HFFc6 (cell line): ENCODE measurements around the gene ADGRG3. TPM values are rescaled to one million over a fixed set of nuclear protein-coding genes. Genes with fewer than 3 reads are reported as not detected.

Source experiments
- DNase-seq: peaks from one replicate; pipeline ENCODE4 v3.0.0-alpha.2; 2018
- H3K27ac Mint-ChIP-seq: 2 replicates; pipeline ENCODE4 v1.8.0; 2020; ENCODE audit warnings: mild to moderate bottlenecking, mixed read lengths
- H3K27me3 Mint-ChIP-seq: 2 replicates; pipeline ENCODE4 v1.8.0; 2021; ENCODE audit warnings: mild to moderate bottlenecking, moderate library complexity, mixed read lengths; ENCODE audit not compliant: insufficient read depth
- H3K36me3 Mint-ChIP-seq: 2 replicates; pipeline ENCODE4 v1.8.0; 2021; ENCODE audit warnings: low read depth, mixed read lengths
- H3K4me1 Mint-ChIP-seq: 2 replicates; pipeline ENCODE4 v1.8.0; 2020; ENCODE audit warnings: low read depth, mixed read lengths
- H3K4me3 Mint-ChIP-seq: 2 replicates; pipeline ENCODE4 v1.8.0; 2020; ENCODE audit warnings: mild to moderate bottlenecking, moderate library complexity, mixed read lengths
- H3K9me3 Mint-ChIP-seq: 2 replicates; pipeline ENCODE4 v1.8.0; 2020; ENCODE audit warnings: mild to moderate bottlenecking, mixed read lengths
- total RNA-seq, 6 experiments: library from RNA; stranded (reverse); fragmentation: NEBNext Ultra II Directional; extraction: Animal tissue kit (Norgen Biotek cat#: 25700); gene quantifications; 2 replicates in 1 of 6; 3 replicates in 5 of 6; pipeline ENCODE4 v1.2.3, GENCODE V29; 2021
- TF ChIP-seq, protein P1 (sequence below): fragments of 200-600 bp; sonication (generic); IDR thresholded peaks from 2 replicates; pipeline ENCODE4 v1.5.0; 2021; ENCODE audit warnings: antibody characterized with exemption, mild to moderate bottlenecking

The ADGRG3 gene
- total RNA-seq, 6 experiments from 2014 or later: not detected

DNA sequence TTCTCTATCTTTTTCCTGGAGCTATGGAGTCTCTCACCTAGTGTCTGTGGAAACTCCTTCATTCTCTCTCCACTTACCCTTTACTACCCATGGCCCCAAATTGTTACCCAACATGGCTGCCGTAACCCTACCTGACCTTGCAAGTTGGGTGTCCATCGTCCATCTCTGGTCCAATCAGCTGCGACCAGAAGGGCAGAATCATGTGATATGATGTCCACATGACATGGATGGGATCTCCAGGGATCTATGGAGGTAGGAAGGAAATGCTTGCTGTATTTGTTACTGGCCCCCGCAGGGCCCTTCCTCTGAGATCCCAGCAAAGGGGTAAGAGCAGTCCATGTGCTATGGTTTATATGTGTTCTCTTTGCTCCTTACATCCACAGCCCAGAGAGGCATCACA is 18.5 kb downstream of the ADGRG3 start:
- H3K4me3 Mint-ChIP-seq: no peak overlapping the region
- peaks cover 26% of the 10 kb centered on the region for H3K27me3 Mint-ChIP-seq
- H3K9me3 Mint-ChIP-seq: no peaks in the 10 kb centered on the region
- DNase-seq: no peak
- H3K27ac Mint-ChIP-seq: no peak overlapping the region
- TF ChIP-seq, protein P1, sequence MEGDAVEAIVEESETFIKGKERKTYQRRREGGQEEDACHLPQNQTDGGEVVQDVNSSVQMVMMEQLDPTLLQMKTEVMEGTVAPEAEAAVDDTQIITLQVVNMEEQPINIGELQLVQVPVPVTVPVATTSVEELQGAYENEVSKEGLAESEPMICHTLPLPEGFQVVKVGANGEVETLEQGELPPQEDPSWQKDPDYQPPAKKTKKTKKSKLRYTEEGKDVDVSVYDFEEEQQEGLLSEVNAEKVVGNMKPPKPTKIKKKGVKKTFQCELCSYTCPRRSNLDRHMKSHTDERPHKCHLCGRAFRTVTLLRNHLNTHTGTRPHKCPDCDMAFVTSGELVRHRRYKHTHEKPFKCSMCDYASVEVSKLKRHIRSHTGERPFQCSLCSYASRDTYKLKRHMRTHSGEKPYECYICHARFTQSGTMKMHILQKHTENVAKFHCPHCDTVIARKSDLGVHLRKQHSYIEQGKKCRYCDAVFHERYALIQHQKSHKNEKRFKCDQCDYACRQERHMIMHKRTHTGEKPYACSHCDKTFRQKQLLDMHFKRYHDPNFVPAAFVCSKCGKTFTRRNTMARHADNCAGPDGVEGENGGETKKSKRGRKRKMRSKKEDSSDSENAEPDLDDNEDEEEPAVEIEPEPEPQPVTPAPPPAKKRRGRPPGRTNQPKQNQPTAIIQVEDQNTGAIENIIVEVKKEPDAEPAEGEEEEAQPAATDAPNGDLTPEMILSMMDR: no peak
- no peaks in the 10 kb centered on the region for H3K36me3 Mint-ChIP-seq
- H3K4me1 Mint-ChIP-seq: no peaks in the 10 kb centered on the region

DNA sequence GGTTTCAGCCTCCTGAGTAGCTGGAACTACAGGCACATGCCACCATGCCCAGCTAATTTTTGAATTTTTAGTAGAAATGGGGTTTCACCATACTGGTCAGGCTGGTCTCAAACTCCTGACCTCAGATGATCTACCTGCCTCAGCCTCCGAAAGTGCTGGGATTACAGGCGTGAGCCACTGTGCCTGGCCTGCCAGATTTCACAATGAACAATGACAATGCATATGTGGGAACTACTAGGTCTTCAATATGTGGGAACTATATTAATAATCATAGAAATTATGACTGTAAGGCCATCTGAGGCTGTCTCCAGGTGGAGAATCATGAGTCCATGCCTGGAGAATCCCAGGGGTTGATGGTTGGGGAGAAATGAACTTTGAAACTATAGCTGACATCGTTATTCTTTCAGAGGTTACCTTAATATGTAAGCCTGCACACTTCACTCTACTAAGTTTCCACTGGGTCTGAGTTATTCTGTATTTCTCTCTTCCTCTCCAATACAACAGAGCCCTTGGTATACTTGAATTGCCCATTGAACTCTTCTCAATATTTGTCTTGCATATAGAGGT is 19.3 kb downstream of the ADGRG3 start:
- Mint-ChIP-seq H3K4me1 (no peaks in the 10 kb centered on the region), H3K36me3 (no peaks in the 10 kb centered on the region), H3K27me3 (peaks cover 29% of the 10 kb centered on the region), H3K4me3 (no peak overlapping the region), H3K9me3 (no peaks in the 10 kb centered on the region), H3K27ac (no peak overlapping the region)
- TF ChIP-seq, protein P1: no peak
- no peak for DNase-seq

DNA sequence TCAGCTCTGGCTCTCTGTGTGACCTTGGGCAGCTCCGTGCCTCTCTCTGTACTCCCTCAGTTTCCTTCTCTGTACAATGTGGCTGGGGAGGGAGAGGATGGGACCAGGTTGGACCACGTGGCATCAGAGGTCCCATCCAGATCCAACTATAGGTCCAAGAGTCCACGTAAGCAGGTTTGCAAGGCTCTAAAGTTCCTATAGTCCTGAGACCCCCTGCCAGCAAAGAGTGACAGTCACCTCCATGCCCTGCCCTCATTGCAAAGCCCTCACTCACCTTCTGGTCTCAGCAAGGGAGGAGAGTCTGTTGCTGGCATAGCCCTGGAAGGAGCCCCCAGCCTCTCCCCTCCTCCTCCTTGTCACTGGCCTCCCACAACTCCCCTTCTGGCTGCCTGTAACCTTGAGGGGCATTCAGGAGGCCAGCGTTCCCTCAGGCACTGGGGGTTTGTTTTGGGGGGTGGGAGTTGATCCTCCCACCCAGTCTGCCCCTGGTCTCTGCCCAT is 20.4 kb downstream of the ADGRG3 start:
- no peak overlapping the region for H3K27ac Mint-ChIP-seq
- H3K36me3 Mint-ChIP-seq: no peaks in the 10 kb centered on the region

DNA sequence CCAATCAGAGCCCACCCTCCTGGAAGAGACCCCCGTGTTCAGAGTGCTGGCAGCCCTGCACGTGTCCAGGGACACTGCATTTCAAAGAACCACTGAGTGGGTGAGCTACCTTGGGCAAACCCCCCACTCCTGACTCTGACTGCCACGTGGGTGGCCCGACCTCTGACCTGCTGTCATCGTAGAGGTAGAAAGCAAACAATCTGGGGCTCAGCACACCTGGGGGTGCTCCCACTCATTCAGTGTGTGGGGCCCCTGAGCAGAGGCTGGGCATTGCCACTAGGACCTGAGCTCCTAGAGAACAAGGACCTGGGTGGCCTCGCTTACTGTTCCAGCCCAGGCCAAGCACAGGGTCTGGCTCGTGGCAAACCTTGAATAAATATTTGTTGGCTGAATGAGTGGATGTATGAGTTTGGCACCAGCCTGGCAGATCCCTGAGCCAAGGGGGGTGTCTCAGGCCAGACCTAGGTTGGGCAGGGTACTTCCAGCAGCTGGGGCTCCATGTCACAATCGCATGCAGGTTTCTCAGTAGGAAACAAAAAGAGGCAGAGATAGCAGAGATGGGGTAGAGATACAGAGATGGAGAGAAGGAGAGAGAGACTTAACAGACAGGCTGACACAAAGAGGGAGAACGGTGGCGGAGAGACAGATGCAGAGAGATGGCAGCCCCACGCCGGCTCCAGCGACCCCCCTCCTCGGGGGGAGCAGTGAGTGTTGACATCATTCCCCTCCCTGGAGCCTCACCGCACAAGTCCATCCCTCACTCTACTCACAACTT is 21.1 kb downstream of the ADGRG3 start:
- Mint-ChIP-seq H3K36me3 (no peaks in the 10 kb centered on the region), H3K4me1 (no peaks in the 10 kb centered on the region), H3K27ac (no peak overlapping the region), H3K27me3 (peaks cover 33% of the 10 kb centered on the region), H3K4me3 (no peak overlapping the region), H3K9me3 (no peaks in the 10 kb centered on the region)
- TF ChIP-seq, protein P1: no peak
- DNase-seq: no peak

More for the DNA sequence above, 20.4 kb downstream of the ADGRG3 start:
- Mint-ChIP-seq H3K4me1 (no peaks in the 10 kb centered on the region), H3K27me3 (peaks cover 37% of the 10 kb centered on the region), H3K9me3 (no peaks in the 10 kb centered on the region), H3K4me3 (no peak overlapping the region)
- no peak for DNase-seq
- TF ChIP-seq, protein P1: no peak

DNA sequence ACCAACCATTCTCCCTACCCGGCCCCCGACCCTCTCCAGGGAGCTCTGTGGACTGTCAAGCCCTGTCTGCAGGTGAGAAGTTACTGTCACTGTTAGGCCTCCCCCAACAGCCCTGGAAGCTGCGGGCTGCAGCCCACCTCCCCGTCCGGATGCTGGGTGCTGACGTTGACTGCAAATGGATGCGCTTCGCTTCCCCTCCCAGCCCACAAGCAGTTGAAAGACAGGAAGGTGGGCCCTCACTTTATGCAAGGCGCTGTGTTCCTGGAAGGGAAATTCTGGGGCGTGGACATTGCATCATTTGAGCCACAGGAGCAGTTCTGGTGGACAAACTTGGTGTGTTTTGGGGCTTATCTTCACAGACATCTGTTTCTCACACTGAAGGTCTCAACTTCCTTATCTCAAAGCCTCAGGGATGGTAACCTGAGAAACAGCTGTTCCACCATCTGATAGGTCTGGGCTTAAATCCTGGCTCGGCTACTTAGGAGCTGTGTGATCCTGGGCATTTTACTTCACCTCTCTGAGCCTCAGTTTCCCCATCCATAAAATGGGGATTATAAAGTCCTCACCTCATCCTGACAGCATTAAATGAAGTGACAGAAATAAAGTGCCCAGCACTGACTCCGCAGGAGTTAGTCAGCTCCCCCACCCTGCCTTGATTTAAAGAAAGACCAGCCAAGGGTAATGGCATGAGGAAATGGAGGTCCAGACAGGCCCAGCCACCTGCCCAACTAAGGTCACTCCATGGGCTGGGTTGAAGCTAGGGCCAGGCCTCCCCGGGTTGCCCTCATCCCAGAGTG is 21.9 kb downstream of the ADGRG3 start:
- Mint-ChIP-seq H3K4me3 (no peak overlapping the region), H3K9me3 (no peaks in the 10 kb centered on the region), H3K4me1 (no peaks in the 10 kb centered on the region), H3K27ac (no peak overlapping the region), H3K27me3 (peaks cover 31% of the 10 kb centered on the region), H3K36me3 (no peaks in the 10 kb centered on the region)
- TF ChIP-seq, protein P1: no peak
- DNase-seq: no peak
